K562 (cell line): ENCODE measurements around the gene CASP9. TPM values are rescaled to one million over a fixed set of nuclear protein-coding genes. Genes with fewer than 3 reads are reported as not detected.

ENCODE experiments used
- ATAC-seq: fragments of 200-7000 bp; cut with Tn5 transposase; 3 replicates; pipeline ENCODE4 v1.9.1; 2020; ENCODE audit warnings: moderate library complexity
- BruUV-seq: library from RNA; stranded (reverse); fragments of 400-500 nt; replicated peaks from 2 replicates; lab custom pipeline; 2021; lab: Mats Ljungman, UMichigan
- CTCF ChIA-PET: fragments of 300-600 bp; formaldehyde crosslinking; extraction: SDS; loops from one replicate; lab custom pipeline; 2021; ENCODE audit warnings: low intra/inter-chr PET ratio; lab: Yijun Ruan, JAX
- POLR2A ChIA-PET: fragments of 300-600, 350-650 bp; sonication (Branson Sonifier 250); formaldehyde crosslinking; extraction: SDS; loops from one replicate; lab custom pipeline; 2021; ENCODE audit warnings: antibody characterized with exemption, inconsistent platforms; lab: Yijun Ruan, JAX
- DNase-seq, 4 experiments: peaks; one replicate each; pipeline versions ENCODE4 v3.0.0 to v3.0.0-alpha.2; 2011 to 2018; ENCODE audit warnings: low spot score in 3 of 4, mixed read lengths in 3 of 4; ENCODE audit errors: extremely low read depth in 1 of 4
- FAIRE-seq: peaks from 2 replicates; lab custom pipeline; 2011; peaks lifted over from hg19 to GRCh38; lab: Jason Lieb, UNC
- H2AFZ ChIP-seq: 2 replicates; pipeline ENCODE4 v1.6.0; 2011; ENCODE audit warnings: low read depth, low read length, control low read depth, inconsistent platforms
- H3K27ac ChIP-seq: fragments of 200-600 bp; 3 replicates; pipeline ENCODE4 v1.8.0; 2011; ENCODE audit warnings: low read depth, mild to moderate bottlenecking, control low read depth, inconsistent platforms, low read length, moderate library complexity, mixed read lengths; ENCODE audit errors: extremely low read depth
- H3K27me3 ChIP-seq, 2 experiments: fragments of 300-600 bp in 1 of 2; 2 replicates in 1 of 2; 3 replicates in 1 of 2; pipeline versions ENCODE4 v1.6.0 to v1.8.0; 2011; ENCODE audit warnings: inconsistent platforms in 2 of 2, low read length in 2 of 2, mild to moderate bottlenecking in 1 of 2, mixed read lengths in 1 of 2, moderate library complexity in 1 of 2; ENCODE audit not compliant: control insufficient read depth in 2 of 2, insufficient read depth in 2 of 2
- H3K36me3 ChIP-seq: fragments of 300-600 bp; 3 replicates; pipeline ENCODE4 v1.8.0; 2011; ENCODE audit warnings: mild to moderate bottlenecking, low read length, inconsistent platforms; ENCODE audit not compliant: control insufficient read depth, insufficient read depth
- H3K4me1 ChIP-seq, 2 experiments: fragments of 200-600 bp in 1 of 2; replicated peaks in 1 of 2; 2 replicates in 1 of 2; 3 replicates in 1 of 2; pipeline versions ENCODE4 v1.5.1 to v1.8.0; 2011; ENCODE audit warnings: inconsistent platforms in 2 of 2, low read length in 2 of 2, mild to moderate bottlenecking in 1 of 2, mixed read lengths in 1 of 2, moderate library complexity in 1 of 2; ENCODE audit not compliant: control insufficient read depth in 2 of 2, insufficient read depth in 2 of 2
- H3K4me2 ChIP-seq: 2 replicates; pipeline ENCODE4 v1.6.1; 2011; ENCODE audit warnings: low read length, control low read depth, inconsistent platforms, mixed read lengths; ENCODE audit not compliant: insufficient read depth
- H3K4me3 ChIP-seq: fragments of 200-600 bp; sonication (generic), shearing (Covaris generic); 2 replicates; pipeline ENCODE4 v1.5.1; 2016; ENCODE audit warnings: control low read depth, inconsistent platforms
- H3K79me2 ChIP-seq: fragments of 200-600 bp; 3 replicates; pipeline ENCODE4 v1.8.0; 2011; ENCODE audit warnings: low read length, inconsistent platforms; ENCODE audit not compliant: control insufficient read depth, insufficient read depth
- H3K9ac ChIP-seq, 2 experiments: 2 replicates each; pipeline versions ENCODE4 v1.6.0 to v1.6.1; 2011; ENCODE audit warnings: low read depth in 2 of 2, low read length in 2 of 2, control low read depth in 1 of 2, inconsistent platforms in 1 of 2, mild to moderate bottlenecking in 1 of 2, mixed read lengths in 1 of 2; ENCODE audit not compliant: insufficient read depth in 1 of 2
- H3K9me1 ChIP-seq: one replicate; pipeline ENCODE4 v1.6.0; 2011; ENCODE audit warnings: inconsistent platforms, mild to moderate bottlenecking, low read length, moderate library complexity; ENCODE audit not compliant: control insufficient read depth, insufficient read depth
- H3K9me3 ChIP-seq: replicated peaks from 2 replicates; pipeline ENCODE4 v1.5.1; 2011; ENCODE audit warnings: low read depth, low read length, inconsistent platforms; ENCODE audit not compliant: control insufficient read depth, insufficient read depth
- H4K20me1 ChIP-seq: replicated peaks from 2 replicates; pipeline ENCODE4 v1.6.1; 2011; ENCODE audit warnings: low read length, inconsistent platforms, mixed read lengths; ENCODE audit not compliant: control insufficient read depth, insufficient read depth
- ATF3 ChIP-seq, 2 experiments: fragments of 450-650 bp in 1 of 2; sonication (generic) in 1 of 2; formaldehyde crosslinking in 1 of 2; IDR thresholded peaks in 1 of 2; conservative IDR thresholded peaks in 1 of 2; 2 replicates each; pipeline versions ENCODE4 v1.6.1 to v1.8.1; 2016 to 2023; ENCODE audit warnings: mild to moderate bottlenecking in 2 of 2, moderate library complexity in 2 of 2, inconsistent platforms in 1 of 2, missing genetic modification reagents in 1 of 2
- MCM3 ChIP-seq: fragments of 450-650 bp; IDR thresholded peaks from 2 replicates; pipeline ENCODE4 v1.6.1; 2016
- POLR2B ChIP-seq: fragments of 450-650 bp; IDR thresholded peaks from 2 replicates; pipeline ENCODE4 v1.6.1; 2018; ENCODE audit warnings: low read depth; ENCODE audit not compliant: partially characterized antibody
- STAT5A ChIP-seq: IDR thresholded peaks from 2 replicates; pipeline ENCODE4 v1.6.1; 2012; ENCODE audit warnings: low read length, inconsistent platforms, borderline replicate concordance
- TFAP4 ChIP-seq: sonication (generic); formaldehyde crosslinking; IDR thresholded peaks from 2 replicates; pipeline ENCODE4 v1.8.0; 2022; ENCODE audit warnings: missing genetic modification reagents, mild to moderate bottlenecking, moderate library complexity, borderline replicate concordance
- ZNF699 ChIP-seq: fragments of 250-450 bp; sonication (Bioruptor Pico); IDR thresholded peaks from 2 replicates; pipeline ENCODE4 v1.8.0; 2021; ENCODE audit warnings: mild to moderate bottlenecking, moderate library complexity; ENCODE audit not compliant: insufficient replicate concordance
- WGBS: fragments of 100-300 bp; shearing (Covaris generic); methylation state at CpG from one replicate; pipeline ENCODE4 v1.1.6; 2016; ENCODE audit warnings: low coverage, mixed read lengths; ENCODE audit not compliant: insufficient coverage; ENCODE audit errors: missing lambda C conversion rate; 5-methylcytosine and 5-hydroxymethylcytosine counted together
- in situ Hi-C: fragments of 300-500 bp; cut with MboI; formaldehyde crosslinking; loops from 4 replicates; pipeline ENCODE4 v1.15.0; 2018; ENCODE audit warnings: inconsistent platforms, mixed read lengths
- intact Hi-C: fragments of 100-400 bp; cut with micrococcal nuclease; formaldehyde crosslinking; loops from 2 replicates; pipeline ENCODE4 v1.14.2; 2022
- polyA plus RNA-seq, 8 experiments: library from polyadenylated mRNA; depleted of rRNA in 4 of 8; stranded (reverse) in 5 of 8; unstranded in 3 of 8; fragments of >200 nt; fragmentation: Nextera tagmentation in 2 of 8; fragmentation: Illumina TruSeq in 1 of 8; extraction: Ambion mirVana in 2 of 8; extraction: Trizol in 1 of 8; gene quantifications; 2 replicates each; pipeline versions ENCODE4 v1.2.1 to v1.2.3, GENCODE V29; 2011 to 2014; ENCODE audit warnings: inconsistent platforms in 1 of 8, missing spikeins in 1 of 8
- total RNA-seq, 7 experiments: library from RNA; depleted of rRNA in 6 of 7; stranded (reverse); fragments of >200 nt in 6 of 7; fragmentation: Illumina TruSeq in 2 of 7; extraction: Trizol in 2 of 7; gene quantifications; 2 replicates each; pipeline versions ENCODE4 v1.2.1 to v1.2.3, GENCODE V29; 2011 to 2021; ENCODE audit warnings: low replicate concordance in 1 of 7
- TF ChIP-seq, protein P1 (sequence below), 2 experiments: fragments of 150-350 bp in 1 of 2; IDR thresholded peaks; 2 replicates each; pipeline ENCODE4 v1.6.1; 2012 to 2016; ENCODE audit warnings: low read depth in 2 of 2, low read length in 2 of 2, mild to moderate bottlenecking in 1 of 2, moderate library complexity in 1 of 2

The CASP9 gene
- total and polyA plus RNA-seq, 9 of the 15 experiments (the other 6 are each of a cell fraction or from before 2014, with no cell fraction given), result 10.8 to 54.1 (median 30.7) TPM

GRCh38 chr1:15460708-15461095 is 63.3 kb downstream of the CASP9 start:
- H3K4me3 ChIP-seq, result no peak overlapping the region
- 0 out of 5 replicates have a peak, but pooled peaks cover 0 to under 1% of the 10 kb centered on the region in 2 experiments for H3K27me3 ChIP-seq
- ChIA-PET CTCF (no interaction called here), POLR2A (no interaction called here)
- FAIRE-seq (no peak), ATAC-seq (no peak), DNase-seq (no peak)
- H3K36me3 ChIP-seq, result no peaks in the 10 kb centered on the region
- BruUV-seq, result no TSS peak
- intact Hi-C loops (no loop called here), in situ Hi-C loops (no loop called here)
- H2AFZ ChIP-seq, result no peak overlapping the region
- H3K9me1 ChIP-seq, result no peaks in the 10 kb centered on the region
- 66% methylated on average over 9 of the region's 9 CpGs for WGBS
- TF ChIP-seq, protein P1, sequence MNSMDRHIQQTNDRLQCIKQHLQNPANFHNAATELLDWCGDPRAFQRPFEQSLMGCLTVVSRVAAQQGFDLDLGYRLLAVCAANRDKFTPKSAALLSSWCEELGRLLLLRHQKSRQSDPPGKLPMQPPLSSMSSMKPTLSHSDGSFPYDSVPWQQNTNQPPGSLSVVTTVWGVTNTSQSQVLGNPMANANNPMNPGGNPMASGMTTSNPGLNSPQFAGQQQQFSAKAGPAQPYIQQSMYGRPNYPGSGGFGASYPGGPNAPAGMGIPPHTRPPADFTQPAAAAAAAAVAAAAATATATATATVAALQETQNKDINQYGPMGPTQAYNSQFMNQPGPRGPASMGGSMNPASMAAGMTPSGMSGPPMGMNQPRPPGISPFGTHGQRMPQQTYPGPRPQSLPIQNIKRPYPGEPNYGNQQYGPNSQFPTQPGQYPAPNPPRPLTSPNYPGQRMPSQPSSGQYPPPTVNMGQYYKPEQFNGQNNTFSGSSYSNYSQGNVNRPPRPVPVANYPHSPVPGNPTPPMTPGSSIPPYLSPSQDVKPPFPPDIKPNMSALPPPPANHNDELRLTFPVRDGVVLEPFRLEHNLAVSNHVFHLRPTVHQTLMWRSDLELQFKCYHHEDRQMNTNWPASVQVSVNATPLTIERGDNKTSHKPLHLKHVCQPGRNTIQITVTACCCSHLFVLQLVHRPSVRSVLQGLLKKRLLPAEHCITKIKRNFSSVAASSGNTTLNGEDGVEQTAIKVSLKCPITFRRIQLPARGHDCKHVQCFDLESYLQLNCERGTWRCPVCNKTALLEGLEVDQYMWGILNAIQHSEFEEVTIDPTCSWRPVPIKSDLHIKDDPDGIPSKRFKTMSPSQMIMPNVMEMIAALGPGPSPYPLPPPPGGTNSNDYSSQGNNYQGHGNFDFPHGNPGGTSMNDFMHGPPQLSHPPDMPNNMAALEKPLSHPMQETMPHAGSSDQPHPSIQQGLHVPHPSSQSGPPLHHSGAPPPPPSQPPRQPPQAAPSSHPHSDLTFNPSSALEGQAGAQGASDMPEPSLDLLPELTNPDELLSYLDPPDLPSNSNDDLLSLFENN (IDR thresholded peaks at IDR 0.05; ENCODE audit: low read depth in 2 of 2, low read length in 2 of 2), result no peak
- TF ChIP-seq POLR2B (no peak), TFAP4 (CRISPR knock-in tag) (no peak), MCM3 (no peak), ZNF699 (CRISPR knock-in tag) (no peak), STAT5A (no peak), ATF3 (IDR thresholded peaks at IDR 0.05) (no peak), ATF3 (CRISPR knock-in tag; conservative IDR thresholded peaks at IDR 0.05) (no peak)
- no peak overlapping the region for H3K27ac ChIP-seq
- no peak overlapping the region for H3K9ac ChIP-seq
- no peaks in the 10 kb centered on the region for H4K20me1 ChIP-seq
- no peaks in the 10 kb centered on the region for H3K9me3 ChIP-seq
- peaks cover 21 to 28% of the 10 kb centered on the region in 2 experiments for H3K4me1 ChIP-seq
- H3K4me2 ChIP-seq, result no peak overlapping the region
- no peaks in the 10 kb centered on the region for H3K79me2 ChIP-seq
